ENCODE results near the gene MSRB1.
"Not testable (repeated sequence)": the region's sequence is repeated elsewhere in the genome, so short reads cannot be mapped to it uniquely, and the experiment has no call there.

MSRB1 gene

DNA sequence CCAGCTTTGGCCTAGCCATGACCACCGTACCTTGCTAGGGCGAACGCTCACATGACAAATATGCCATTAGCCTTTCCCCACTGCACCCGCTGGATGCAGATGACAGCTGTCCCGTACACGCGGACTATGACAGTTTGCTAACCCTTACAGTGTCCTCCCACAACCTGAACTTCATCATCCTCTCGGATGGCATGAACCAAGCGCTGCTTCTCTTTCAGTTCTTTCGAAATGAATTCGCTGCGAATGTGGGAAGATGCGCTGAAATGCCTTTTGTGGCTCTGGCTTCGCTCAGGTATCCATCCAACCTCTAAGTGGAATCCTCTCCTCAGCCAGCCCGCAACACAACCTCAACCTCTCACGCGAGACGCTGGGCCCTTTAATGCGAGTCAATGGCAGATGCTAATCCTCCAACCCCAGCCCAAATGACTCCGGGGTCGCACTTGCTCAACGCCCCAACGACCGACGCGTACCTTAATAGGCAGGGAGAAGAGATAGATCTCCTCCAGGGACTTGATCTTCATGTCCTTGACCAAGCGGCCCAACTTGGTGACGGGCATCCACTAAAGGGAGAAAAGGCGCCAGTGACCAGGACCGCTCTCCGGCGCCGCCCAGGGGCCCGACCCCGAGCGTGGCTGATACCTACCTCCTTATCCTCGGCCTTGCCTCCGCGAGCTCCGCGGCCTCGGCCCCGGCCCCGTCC, 21.0 kb upstream of the MSRB1 start:
- H3K36me3 ChIP-seq (ENCODE audit: control insufficient read depth, insufficient read depth, low read length), result peaks cover 21% of the 10 kb centered on the region
- peak; percentile 67 for DNase-seq (ENCODE audit: extremely low read depth, insufficient read length)
- H3K4me3 ChIP-seq (replicated peaks; ENCODE audit: low read depth, low read length), result peak overlapping the region; percentile 83
- no peaks in the 10 kb centered on the region for H3K27me3 ChIP-seq (replicated peaks; ENCODE audit: control insufficient read depth, insufficient read depth, low read length)
- TF ChIP-seq, protein P1, sequence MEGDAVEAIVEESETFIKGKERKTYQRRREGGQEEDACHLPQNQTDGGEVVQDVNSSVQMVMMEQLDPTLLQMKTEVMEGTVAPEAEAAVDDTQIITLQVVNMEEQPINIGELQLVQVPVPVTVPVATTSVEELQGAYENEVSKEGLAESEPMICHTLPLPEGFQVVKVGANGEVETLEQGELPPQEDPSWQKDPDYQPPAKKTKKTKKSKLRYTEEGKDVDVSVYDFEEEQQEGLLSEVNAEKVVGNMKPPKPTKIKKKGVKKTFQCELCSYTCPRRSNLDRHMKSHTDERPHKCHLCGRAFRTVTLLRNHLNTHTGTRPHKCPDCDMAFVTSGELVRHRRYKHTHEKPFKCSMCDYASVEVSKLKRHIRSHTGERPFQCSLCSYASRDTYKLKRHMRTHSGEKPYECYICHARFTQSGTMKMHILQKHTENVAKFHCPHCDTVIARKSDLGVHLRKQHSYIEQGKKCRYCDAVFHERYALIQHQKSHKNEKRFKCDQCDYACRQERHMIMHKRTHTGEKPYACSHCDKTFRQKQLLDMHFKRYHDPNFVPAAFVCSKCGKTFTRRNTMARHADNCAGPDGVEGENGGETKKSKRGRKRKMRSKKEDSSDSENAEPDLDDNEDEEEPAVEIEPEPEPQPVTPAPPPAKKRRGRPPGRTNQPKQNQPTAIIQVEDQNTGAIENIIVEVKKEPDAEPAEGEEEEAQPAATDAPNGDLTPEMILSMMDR (IDR thresholded peaks at IDR 0.05; ENCODE audit: insufficient read depth, low read length, poor library complexity, severe bottlenecking), result peak; percentile 32

DNA sequence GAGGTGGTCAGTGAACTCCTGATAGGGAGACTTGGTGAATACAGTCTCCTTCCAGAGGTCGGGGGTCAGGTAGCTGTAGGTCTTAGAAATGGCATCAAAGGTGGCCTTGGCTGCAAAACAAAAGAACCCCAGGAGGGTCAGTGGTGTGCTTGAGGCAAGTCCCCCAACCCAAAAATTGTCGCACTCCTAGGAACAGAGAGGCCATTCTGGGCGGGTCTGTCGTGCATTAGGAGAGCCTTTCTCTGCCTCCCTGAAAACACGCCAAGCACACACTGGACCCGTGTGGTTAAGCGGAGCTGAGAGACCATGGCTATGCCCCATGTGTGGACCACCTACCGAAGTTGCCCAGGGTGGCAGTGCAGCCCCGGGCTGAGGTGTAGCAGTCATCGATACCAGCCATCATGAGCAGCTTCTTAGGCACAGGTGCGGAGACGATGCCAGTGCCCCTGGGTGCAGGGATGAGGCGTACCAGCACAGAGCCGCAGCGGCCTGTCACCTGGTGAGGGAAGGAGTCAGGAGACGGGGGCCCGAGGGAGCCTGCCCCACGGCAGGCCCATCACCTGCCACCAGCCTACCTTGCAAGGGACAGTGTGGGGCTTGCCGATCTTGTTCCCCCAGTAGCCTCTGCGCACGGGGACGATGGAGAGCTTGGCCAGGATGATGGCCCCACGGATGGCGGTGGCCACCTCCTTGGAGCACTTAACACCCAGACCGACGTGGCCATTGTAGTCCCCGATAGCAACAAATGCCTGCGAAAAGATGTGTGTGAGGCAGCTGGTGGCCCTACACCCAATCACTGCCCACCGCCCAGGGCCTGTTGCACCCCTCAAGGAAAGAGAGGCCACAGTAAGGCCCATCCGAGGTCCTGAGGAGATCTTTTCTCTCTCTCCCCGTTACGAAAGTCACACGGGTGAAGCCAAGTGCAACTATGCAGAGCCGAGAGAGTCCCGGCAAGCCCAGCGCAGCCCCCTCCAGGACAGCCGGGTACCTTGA, 19.5 kb upstream of the MSRB1 start:
- not testable (repeated sequence) for H3K27me3 ChIP-seq (replicated peaks; ENCODE audit: control insufficient read depth, insufficient read depth, low read length)

DNA sequence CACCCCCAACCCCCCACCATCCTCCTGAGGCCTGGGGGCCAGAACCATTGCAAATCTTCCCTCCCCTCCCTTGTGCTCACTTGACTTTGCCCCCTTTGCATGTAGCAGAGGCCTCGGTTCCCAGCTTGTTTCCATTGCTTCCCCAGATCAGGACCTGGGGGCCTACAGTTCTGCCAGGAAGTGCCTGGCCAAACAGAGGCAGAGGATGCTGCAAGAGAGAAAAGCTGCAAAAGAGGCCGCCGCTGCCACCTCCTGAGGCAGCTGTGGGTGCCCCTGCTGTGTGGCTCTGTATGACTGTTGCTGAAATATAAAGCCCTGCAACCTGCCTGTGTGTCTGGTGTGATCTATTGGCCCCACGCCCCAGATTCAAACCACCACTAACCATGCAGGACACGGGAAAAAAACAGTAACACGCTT, 18.7 kb upstream of the MSRB1 start:
- Histone ChIP-seq H3K27me3 (replicated peaks; ENCODE audit: control insufficient read depth, insufficient read depth, low read length) (no peaks in the 10 kb centered on the region), H3K36me3 (ENCODE audit: control insufficient read depth, insufficient read depth, low read length) (peaks cover 21% of the 10 kb centered on the region), H3K4me3 (replicated peaks; ENCODE audit: low read depth, low read length) (peak overlapping the region; percentile 13; the same call in 1 of the 2 replicates)
- DNase-seq (ENCODE audit: extremely low read depth, insufficient read length), result peak; percentile 25
- TF ChIP-seq, protein P1 (IDR thresholded peaks at IDR 0.05; ENCODE audit: insufficient read depth, low read length, poor library complexity, severe bottlenecking), result no peak

More for the DNA sequence above, 19.5 kb upstream of the MSRB1 start:
- Histone ChIP-seq H3K36me3 (ENCODE audit: control insufficient read depth, insufficient read depth, low read length) (peaks cover 21% of the 10 kb centered on the region), H3K4me3 (replicated peaks; ENCODE audit: low read depth, low read length) (peak overlapping the region; percentile 83)
- DNase-seq (ENCODE audit: extremely low read depth, insufficient read length), result peak; percentile 21

DNA sequence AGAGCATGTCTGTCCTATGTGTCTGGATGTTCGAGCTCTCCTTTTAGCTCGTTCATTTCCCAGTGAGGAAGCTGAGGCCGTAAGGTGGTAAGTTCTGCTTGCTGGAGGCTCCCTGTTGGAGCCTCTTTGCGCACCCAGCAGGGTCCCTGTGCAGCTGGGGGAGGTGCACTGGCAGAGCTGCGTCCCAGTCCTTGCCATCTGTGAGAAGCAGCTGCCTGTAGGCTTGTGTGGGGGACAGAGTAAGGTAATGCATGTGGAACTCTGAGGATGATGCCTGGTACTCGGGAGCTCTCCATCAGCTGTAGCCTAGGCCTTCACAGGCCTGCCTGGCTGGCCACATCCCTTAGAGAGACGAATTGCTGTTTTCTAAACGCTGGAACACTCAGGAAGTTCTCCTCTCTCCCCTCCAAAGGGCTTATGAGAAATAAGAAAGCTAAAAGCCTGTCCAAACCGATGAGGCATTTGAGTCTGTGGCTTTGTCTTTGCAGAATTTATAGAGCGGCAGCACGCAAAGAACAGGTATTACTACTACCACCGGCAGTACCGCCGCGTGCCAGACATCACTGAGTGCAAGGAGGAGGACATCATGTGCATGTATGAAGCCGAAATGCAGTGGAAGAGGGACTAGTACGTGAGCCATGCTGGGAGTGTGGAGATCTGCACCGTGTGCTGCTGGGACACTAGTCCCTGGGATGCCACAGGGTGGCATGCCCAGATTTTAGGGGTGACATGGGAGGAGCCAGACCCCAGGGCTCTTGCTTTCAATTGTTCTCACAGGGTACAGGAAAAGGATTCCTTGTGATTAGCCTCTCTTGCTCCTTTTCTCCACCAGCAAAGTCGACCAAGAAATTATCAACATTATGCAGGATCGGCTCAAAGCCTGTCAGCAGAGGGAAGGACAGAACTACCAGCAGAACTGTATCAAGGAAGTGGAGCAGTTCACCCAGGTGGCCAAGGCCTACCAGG, 17.9 kb upstream of the MSRB1 start:
- peak; percentile 74 for DNase-seq (ENCODE audit: extremely low read depth, insufficient read length)
- peak overlapping the region; percentile 69 for H3K4me3 ChIP-seq (replicated peaks; ENCODE audit: low read depth, low read length)
- no peaks in the 10 kb centered on the region for H3K27me3 ChIP-seq (replicated peaks; ENCODE audit: control insufficient read depth, insufficient read depth, low read length)
- TF ChIP-seq, protein P1 (IDR thresholded peaks at IDR 0.05; ENCODE audit: insufficient read depth, low read length, poor library complexity, severe bottlenecking), result no peak
- peaks cover 21% of the 10 kb centered on the region for H3K36me3 ChIP-seq (ENCODE audit: control insufficient read depth, insufficient read depth, low read length)

DNA sequence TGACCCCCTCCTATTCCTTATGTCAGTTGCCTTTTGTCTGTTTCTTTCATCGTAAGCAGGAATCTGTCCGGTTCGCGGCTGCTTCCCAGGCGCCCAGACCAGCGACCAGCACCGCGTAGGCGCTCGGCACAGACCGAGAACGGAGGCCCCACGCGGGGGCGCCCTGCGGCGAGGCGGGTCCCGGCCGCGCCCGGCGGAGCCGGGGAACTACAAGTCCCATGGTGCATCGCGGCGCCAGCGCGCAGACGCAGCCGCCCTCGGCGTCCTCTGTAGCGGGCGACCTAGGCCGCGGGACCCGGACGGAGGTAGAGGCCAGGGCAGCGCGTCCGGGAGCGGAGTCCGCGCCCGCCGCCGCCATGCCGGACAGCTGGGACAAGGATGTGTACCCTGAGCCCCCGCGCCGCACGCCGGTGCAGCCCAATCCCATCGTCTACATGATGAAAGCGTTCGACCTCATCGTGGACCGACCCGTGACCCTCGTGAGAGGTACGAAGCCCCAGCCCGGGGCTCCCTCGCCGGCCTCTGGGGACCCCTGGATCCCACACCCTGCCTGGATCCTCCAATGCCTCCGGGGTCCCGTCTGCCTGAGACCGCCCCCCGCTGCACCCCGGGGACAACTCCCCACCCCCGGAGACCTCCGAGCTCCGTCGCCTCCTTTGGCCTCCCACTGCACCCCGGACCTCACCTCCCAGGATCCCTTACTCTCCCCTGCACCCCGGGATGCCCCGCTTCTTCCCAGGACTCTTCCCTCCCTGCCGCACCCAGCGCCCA, 16.5 kb upstream of the MSRB1 start, which contains the start of gene NDUFB10:
Gene NDUFB10 (plus strand): TSS at position 270 of the 771 bp plus-strand sequence. CDS start 87 bp downstream, at position 357.
- DNase-seq (ENCODE audit: extremely low read depth, insufficient read length), result peak; percentile 95
- Histone ChIP-seq H3K4me3 (replicated peaks; ENCODE audit: low read depth, low read length) (peak within 1 kb of the TSS; percentile 69), H3K27me3 (replicated peaks; ENCODE audit: control insufficient read depth, insufficient read depth, low read length) (no peaks in the 10 kb centered on the region), H3K36me3 (ENCODE audit: control insufficient read depth, insufficient read depth, low read length) (peaks cover 21% of the 10 kb centered on the region)
- TF ChIP-seq, protein P1 (IDR thresholded peaks at IDR 0.05; ENCODE audit: insufficient read depth, low read length, poor library complexity, severe bottlenecking), result peak; percentile 48
